SIG-M5 treated with dmso at 0.1 percent for 504 hours (cell line): Measurements from ENCODE around the gene SH2B2.

Experiments
- DNase-seq: peaks from one replicate; lab custom pipeline; 2025; ENCODE audit not compliant: unreplicated experiment; lab: John Stamatoyannopoulos, UW

SH2B2 gene

GRCh38 chr7:102286237-102287110 is at the start of gene SH2B2:
Gene SH2B2 (plus strand): TSS chr7:102286868. CDS start chr7:102300551, 13,683 bp downstream.
- DNase-seq: peak; percentile 72

- DNase-seq: no peak
Measured at GRCh38 chr7:102239206-102239820, 47.4 kb upstream of the SH2B2 start.

- no peak for DNase-seq
Measured at GRCh38 chr7:102241431-102241830, 45.2 kb upstream of the SH2B2 start.

- DNase-seq: peak; percentile 35
Measured at GRCh38 chr7:102244601-102245000, 42.1 kb upstream of the SH2B2 start.

GRCh38 chr7:102248081-102248455 is 38.6 kb upstream of the SH2B2 start:
- DNase-seq: no peak

- no peak for DNase-seq
Measured at GRCh38 chr7:102248456-102249395, 37.9 kb upstream of the SH2B2 start.

- DNase-seq: no peak
Measured at GRCh38 chr7:102251531-102252365, 34.9 kb upstream of the SH2B2 start.

DNA sequence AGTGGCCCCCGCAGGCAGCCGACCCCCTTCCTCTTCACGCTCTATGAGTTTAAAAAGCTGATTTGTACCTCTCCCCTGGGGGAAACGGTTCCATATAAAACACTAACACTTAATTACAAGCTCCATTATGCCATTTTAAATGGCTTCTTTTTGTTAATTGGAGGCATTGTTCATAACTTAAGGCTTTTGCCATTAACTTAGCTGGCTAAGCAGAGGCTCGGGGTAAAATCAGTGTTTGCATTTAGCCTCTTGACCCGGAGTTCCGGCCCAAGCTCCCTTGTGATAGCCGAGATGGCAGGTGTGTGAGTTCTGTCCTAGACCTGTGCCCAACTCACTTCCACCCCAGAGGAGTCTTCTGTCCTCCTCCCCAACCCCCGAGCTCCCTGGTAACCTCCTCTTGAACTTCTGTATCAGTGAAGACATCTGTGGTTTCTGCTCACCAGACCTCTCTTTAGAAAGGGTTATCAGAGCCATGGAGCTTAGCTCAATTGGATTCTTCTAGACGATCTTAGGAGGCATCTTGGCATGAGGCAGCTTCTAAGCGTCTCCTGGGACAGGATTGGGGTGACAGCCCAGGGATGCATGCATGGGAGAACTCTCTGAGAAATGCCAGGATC is 34.2 kb upstream of the SH2B2 start:
- DNase-seq: no peak

DNA sequence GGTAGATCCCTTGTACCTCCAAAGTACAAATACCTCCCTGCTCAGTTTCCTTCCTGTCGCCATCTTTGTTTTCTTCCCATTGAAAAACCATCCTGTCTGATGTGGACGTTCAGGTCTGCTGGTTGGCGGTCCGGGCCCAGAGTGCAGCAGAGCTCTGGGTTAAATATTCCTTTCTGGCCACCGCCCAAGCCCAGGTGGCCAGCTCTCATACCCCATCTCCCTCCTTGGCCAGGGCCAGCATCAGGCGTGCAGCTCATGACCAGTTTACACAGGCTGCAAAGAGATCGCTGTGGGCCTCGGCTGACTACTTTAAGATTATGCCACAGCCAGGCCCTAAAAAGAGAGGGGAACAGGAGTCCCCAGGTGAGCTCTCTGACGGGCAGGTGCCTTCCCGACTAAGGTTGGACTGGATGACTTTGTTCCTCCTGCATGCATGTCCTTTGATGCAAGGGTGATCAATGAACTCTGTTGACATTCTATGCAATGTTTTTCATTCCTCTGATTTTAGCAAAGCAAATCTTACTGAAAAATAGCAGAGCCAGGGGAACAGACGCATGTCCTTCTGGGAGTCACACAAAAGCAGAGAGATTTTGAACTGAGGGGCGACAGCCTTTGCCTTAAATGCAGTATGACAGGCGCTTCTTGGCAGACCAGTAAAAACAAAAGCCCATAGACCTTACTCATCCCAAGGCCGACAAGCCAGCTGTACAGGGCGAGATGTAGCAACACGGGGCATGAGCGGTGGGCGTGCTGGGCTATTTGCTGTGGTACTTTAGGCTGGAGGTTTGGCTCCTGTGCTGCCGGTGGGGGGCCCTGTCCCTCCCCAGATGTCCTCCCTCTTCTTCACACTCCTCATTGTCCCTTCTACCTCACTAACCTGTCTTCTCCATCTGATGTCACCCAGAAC is 33.3 kb upstream of the SH2B2 start:
- no peak for DNase-seq

DNA sequence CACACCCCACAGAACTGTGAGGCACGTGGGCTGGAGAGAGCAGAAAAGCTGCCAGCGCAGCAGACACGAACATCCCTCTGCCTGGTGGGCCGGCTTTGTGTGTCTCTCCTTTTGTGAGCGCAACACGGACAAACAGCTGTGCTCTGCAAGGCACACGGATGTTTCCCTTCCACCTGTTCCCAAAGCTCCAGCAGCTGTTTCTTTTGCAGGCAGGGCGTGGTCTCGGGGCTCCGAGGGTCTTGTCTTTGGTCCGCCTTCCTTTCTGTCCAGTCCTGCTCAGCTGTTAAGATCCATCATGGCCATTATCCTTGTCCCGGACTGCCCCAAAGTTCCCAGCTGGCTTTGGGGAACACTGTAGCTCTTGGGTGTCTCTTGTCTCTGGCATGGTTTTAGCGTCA is 32.7 kb upstream of the SH2B2 start:
- DNase-seq: no peak

- no peak for DNase-seq
Measured at GRCh38 chr7:102254521-102254920, 32.1 kb upstream of the SH2B2 start.

DNA sequence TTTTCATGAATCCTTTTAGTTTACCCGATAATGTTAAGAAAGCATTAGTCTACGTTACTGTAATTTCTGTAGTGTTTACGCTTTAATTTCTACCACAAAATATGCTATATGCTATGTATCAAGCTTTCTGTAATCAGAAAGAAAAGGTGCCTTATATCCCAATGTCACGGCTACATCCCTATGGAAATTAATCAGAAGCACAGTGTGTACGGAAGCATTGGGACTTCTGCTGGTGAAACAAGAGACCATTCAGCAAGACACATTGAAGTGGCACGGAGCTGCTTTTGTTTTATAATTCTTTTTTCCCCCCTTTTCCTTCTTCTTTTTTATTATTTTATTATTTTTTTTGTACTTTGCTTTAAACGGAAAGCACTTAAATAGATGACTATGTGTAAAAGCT is 31.2 kb upstream of the SH2B2 start:
- DNase-seq: no peak

- DNase-seq: no peak
Measured at GRCh38 chr7:102255916-102256315, 30.8 kb upstream of the SH2B2 start.

- no peak for DNase-seq
Measured at GRCh38 chr7:102258073-102258748, 28.5 kb upstream of the SH2B2 start.

DNA sequence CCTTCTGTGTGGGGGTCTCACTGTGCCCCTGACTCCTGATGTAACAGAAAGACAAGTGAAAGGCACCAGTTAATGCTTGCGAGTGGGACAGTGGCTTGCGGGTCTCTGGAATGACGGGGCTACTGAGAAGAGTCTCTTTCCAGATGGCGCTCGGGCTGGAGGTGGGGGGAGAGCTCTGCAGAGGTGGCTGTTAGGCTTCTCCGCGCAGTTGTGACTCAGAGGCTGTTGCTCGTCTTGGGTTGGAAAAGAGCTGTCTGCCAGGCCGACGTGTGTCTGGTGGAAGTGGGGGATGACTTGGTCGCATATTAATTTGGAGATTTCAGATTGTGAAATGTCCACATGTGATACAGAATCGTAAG is 27.9 kb upstream of the SH2B2 start:
- no peak for DNase-seq

- no peak for DNase-seq
Measured at GRCh38 chr7:102260856-102261255, 25.8 kb upstream of the SH2B2 start.

DNA sequence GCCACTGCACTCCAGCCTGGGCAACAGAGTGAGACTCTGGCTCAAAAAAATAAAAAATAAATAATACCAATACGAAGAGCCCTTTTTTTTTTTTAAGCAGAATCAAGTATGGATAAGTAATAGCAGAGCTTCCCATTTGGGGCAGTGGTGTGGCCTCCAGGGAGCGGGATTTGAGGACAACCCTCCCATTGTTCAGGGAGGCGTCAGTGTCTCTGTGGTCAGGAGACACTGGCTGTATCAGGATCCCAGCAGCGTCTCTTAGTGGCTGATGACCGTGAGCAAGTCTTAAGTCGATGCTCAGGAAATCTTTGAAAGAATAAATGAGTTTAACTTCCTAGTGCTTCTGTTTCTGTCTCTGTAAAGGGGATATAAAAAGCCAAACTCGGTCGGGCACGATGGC is 25.2 kb upstream of the SH2B2 start:
- DNase-seq: no peak

GRCh38 chr7:102262546-102262945 is 24.1 kb upstream of the SH2B2 start:
- DNase-seq: no peak
